BLaER1 treated with 17β-estradiol and CSF1 and Interleukin-3, amounts not matched to agents 10 nM and 100 nM (cell line): ENCODE data around the gene ZMIZ1.
A peak's percentile ranks its signal among the peaks of the same experiment; 100 is the strongest.
"Not testable (repeated sequence)": the region's sequence is repeated elsewhere in the genome, so short reads cannot be mapped to it uniquely, and the experiment has no call there.

Experiments used
- H3K27ac ChIP-seq, 11 experiments: shearing (Covaris generic); formaldehyde crosslinking; 2 replicates each; pipeline ENCODE4 v1.8.1; 2022
- H3K27me3 ChIP-seq, 11 experiments: shearing (Covaris generic); formaldehyde crosslinking; 2 replicates each; pipeline ENCODE4 v1.8.1; 2022
- H3K36me3 ChIP-seq, 11 experiments: shearing (Covaris generic); formaldehyde crosslinking; 2 replicates each; pipeline ENCODE4 v1.8.1; 2022
- H3K4me1 ChIP-seq, 10 experiments: shearing (Covaris generic); formaldehyde crosslinking; 2 replicates each; pipeline ENCODE4 v1.8.1; 2022
- H3K4me2 ChIP-seq, 11 experiments: shearing (Covaris generic); formaldehyde crosslinking; 2 replicates each; pipeline ENCODE4 v1.8.1; 2022
- H3K4me3 ChIP-seq, 10 experiments: shearing (Covaris generic); formaldehyde crosslinking; 2 replicates each; pipeline ENCODE4 v1.8.1; 2022
- H3K9ac ChIP-seq, 11 experiments: shearing (Covaris generic); formaldehyde crosslinking; 2 replicates each; pipeline ENCODE4 v1.8.1; 2022
- H3K9me3 ChIP-seq, 11 experiments: shearing (Covaris generic); formaldehyde crosslinking; replicated peaks in 1 of 11; 2 replicates each; pipeline ENCODE4 v1.8.1; 2022
- H4K20me1 ChIP-seq, 11 experiments: shearing (Covaris generic); formaldehyde crosslinking; 2 replicates each; pipeline ENCODE4 v1.8.1; 2022
- Cebpa-rat ChIP-seq, 11 experiments: shearing (Covaris generic); IDR thresholded peaks; 2 replicates each; pipeline ENCODE4 v1.8.1; 2022

Gene ZMIZ1

DNA sequence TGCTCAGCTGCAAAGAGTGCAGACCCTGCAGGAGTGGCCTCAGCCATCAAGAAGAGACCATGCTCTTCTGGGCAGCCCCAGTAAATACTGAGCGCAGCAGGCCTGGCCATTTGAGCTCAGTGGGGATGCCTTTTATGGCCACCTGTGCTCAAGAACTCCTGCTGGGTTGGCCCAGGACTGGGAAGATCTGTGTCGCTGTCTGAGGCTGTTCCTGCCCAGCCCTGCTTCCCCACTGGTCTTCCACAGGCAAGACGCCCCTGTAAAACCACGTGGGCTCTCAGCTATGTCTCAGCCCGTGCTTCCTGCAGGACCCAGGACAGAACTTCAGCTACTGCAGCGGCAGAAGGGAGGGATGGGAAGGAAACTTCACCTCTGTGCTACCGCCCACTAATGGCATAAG, 268.0 kb downstream of the ZMIZ1 start:
- Histone ChIP-seq H3K9me3 (peaks cover 0 to 8% (median 5%) of the 10 kb centered on the region in 11 experiments; a peak in 5 of 22 replicates), H3K4me3 (no peak overlapping the region), H3K4me2 (no peak overlapping the region), H4K20me1 (no peaks in the 10 kb centered on the region; a peak in 1 of 22 replicates), H3K4me1 (peaks cover 5 to 17% (median 12%) of the 10 kb centered on the region in 10 experiments), H3K27ac (no peak overlapping the region), H3K27me3 (no peaks in the 10 kb centered on the region), H3K9ac (no peak overlapping the region), H3K36me3 (no peaks in the 10 kb centered on the region)
- no peak for TF ChIP-seq Cebpa-rat (IDR thresholded peaks at IDR 0.05)

DNA sequence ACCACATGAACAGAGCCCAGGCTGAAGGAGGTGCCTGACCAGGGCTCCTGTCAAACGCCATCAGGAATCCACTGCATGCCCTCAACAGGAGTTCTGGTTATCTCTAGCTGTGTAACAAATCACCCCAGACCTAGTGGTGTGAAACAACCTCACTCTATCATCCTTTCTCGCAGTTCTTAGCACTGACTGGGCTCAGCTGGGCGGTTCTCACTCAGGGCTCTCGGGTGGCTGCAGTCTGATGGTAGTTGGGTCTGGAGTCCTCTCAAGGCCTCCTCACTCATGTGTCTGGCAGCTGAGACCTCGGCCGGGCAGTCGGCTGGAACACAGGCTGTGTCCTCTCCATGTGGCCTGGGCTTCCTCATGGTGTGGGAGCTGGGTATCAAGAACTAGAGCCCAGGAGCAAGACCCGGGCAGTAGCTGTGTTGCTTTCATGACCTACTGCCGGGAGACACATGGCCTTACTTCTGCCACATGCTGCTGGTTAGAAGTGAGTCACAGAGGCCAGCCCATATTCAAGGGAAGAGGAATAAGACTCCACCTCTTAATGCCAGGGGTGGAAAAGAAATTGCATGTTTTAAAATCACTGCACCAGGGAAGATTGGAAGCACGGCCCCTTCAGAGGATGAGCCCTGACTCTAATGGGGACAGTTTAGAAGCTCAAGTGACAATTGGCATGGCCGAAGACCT, 269.2 kb downstream of the ZMIZ1 start:
- not testable (repeated sequence) for H3K27ac ChIP-seq, H3K36me3 ChIP-seq, H4K20me1 ChIP-seq, H3K27me3 ChIP-seq, H3K9me3 ChIP-seq, H3K9ac ChIP-seq, H3K4me3 ChIP-seq
- Histone ChIP-seq H3K4me2 (peak overlapping the region in 1 of 11 experiments; percentile 11; a peak in 1 of 22 replicates), H3K4me1 (peaks cover 0 to 12% (median 8%) of the 10 kb centered on the region in 10 experiments; a peak in 14 of 20 replicates)

DNA sequence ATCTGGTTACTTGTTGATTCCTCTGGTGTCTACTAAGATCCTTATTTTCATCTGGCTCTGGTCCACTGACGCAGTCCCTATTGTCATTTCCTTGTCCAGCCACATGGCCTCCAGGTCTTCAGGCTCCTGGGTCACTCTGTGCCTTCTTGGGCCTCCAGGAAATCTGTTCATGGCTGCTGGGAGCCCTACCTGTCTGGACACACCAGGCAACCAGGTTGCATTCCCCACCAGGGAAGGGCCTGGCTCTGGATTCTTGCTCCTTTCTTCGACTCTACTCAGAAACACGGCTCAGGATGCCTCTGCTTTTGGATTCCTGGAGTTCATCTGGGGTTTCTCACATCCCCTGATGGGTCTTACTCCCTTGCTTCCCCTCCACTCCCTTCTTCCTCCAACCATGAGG, 270.5 kb downstream of the ZMIZ1 start:
- no peaks in the 10 kb centered on the region; a peak in 1 of 22 replicates for H4K20me1 ChIP-seq
- no peaks in the 10 kb centered on the region for H3K36me3 ChIP-seq
- no peak overlapping the region for H3K4me3 ChIP-seq
- no peak overlapping the region for H3K9ac ChIP-seq
- H3K4me2 ChIP-seq: no peak overlapping the region
- H3K4me1 ChIP-seq: peaks cover 0 to 8% (median 2%) of the 10 kb centered on the region in 10 experiments; a peak in 10 of 20 replicates
- TF ChIP-seq Cebpa-rat (IDR thresholded peaks at IDR 0.05): no peak
- H3K27ac ChIP-seq: no peak overlapping the region
- H3K27me3 ChIP-seq: no peaks in the 10 kb centered on the region
- H3K9me3 ChIP-seq: 0 out of 22 replicates have a peak, but pooled peaks cover 0 to 5% (median 0%) of the 10 kb centered on the region in 11 experiments

DNA sequence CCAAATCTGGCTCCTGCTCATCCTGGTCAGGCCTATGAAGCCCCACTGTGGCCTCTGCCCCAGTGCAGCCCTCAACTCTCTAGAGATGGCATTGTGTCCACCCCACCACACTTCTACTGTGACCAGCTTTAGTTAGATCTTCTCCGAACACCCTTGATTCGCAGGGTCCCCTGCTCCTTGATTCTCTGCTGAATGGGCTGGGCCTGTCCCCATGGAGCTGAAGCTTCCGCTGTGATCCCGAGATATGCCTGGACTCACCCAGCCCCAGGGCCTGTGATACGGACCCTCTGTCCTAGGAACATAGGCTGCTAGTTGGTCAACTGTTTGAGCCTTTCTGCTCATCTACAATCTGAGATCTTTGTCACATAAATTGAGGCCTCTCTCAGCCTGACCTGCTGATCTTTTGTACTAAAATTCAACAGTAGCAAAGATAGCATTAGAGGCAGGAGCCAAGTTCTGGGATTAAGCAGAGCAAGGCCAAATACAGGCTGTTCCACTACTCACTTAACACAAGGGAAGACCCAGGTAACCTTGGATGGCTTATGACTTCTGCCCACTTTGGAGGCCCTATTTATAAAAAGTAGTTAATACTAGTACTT, 272.0 kb downstream of the ZMIZ1 start:
- Histone ChIP-seq H4K20me1 (peaks cover 0 to 3% (median 0%) of the 10 kb centered on the region in 11 experiments; a peak in 1 of 22 replicates), H3K4me2 (no peak overlapping the region), H3K27ac (no peak overlapping the region), H3K9ac (no peak overlapping the region), H3K27me3 (no peaks in the 10 kb centered on the region), H3K4me1 (peaks cover 12 to 22% (median 13%) of the 10 kb centered on the region in 10 experiments), H3K9me3 (0 out of 22 replicates have a peak, but pooled peaks cover 0 to 5% (median 0%) of the 10 kb centered on the region in 11 experiments), H3K36me3 (no peaks in the 10 kb centered on the region), H3K4me3 (no peak overlapping the region)
- TF ChIP-seq Cebpa-rat (IDR thresholded peaks at IDR 0.05): no peak

DNA sequence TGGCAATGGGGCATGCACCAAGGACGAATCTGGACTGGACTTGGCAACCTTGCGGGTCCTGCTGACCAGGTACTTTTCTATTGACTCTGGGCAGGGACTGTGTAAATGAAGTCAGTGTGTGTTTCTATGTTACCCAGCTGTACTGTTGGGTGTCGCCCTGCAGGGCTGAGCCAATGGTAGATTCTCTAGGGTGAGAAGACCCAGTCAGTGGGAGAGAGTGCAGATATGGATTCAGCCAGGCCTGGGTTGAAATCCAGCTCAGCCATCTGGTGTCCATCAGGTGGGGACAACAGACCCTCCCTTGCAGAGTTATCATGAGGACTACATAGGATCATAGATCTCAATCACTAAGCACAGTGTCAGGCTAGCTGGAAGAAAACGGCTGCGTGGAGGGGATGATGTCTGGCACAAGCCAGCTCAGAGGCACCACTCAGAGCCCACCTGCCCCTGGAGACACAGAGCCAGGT, 273.6 kb downstream of the ZMIZ1 start:
- no peak for TF ChIP-seq Cebpa-rat (IDR thresholded peaks at IDR 0.05)
- H3K9ac ChIP-seq: no peak overlapping the region
- H4K20me1 ChIP-seq: peaks cover 0 to 9% (median 0%) of the 10 kb centered on the region in 11 experiments; a peak in 3 of 22 replicates
- peaks cover 25 to 34% (median 27%) of the 10 kb centered on the region in 10 experiments for H3K4me1 ChIP-seq
- H3K27me3 ChIP-seq: no peaks in the 10 kb centered on the region
- H3K4me3 ChIP-seq: no peak overlapping the region
- H3K36me3 ChIP-seq: no peaks in the 10 kb centered on the region
- no peak overlapping the region for H3K27ac ChIP-seq
- 0 out of 22 replicates have a peak, but pooled peaks cover 0 to 4% (median 0%) of the 10 kb centered on the region in 11 experiments for H3K9me3 ChIP-seq
- H3K4me2 ChIP-seq: no peak overlapping the region

DNA sequence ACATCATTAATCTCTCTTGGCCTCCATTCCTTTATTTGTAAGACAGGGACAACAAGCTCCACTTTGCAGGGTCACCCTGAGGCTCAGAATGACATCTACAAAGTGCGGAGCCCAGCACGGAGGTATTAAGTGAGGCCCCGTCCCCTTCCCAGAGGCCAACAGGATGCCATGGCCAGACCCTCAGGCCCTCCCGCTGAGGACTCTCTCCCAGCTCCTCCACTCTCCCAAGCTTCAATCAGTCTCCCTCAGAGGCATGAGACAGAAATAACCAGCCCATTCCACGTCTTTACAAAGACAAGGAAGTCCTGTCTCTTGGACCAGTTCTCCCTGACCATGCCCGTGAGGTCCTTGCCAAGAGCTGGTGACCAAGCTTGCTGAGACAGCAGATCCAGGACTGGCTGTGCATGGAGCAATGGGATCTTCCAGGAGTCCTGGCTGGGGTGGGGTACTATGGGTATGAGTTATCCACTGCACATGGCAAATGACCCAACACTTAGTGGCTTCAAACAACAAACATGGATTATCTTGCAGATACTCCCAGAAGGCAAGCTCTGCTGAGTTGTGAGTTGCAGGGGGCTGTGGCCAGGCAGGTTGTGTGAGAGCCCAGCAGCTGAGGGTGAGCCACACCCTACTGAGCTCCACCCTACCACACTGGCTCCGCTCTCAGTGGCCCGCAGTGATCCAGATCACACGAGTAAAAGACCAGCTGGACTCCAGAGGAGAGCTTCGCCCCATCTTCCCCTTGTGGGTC, 274.2 kb downstream of the ZMIZ1 start:
- H3K4me2 ChIP-seq: peak overlapping the region in 2 of 11 experiments; percentile 29 to 50; a peak in 4 of 22 replicates
- H3K9me3 ChIP-seq: no peaks in the 10 kb centered on the region
- H4K20me1 ChIP-seq: peaks cover 0 to 11% (median under 1%) of the 10 kb centered on the region in 11 experiments; a peak in 9 of 22 replicates
- peaks cover 25 to 34% (median 28%) of the 10 kb centered on the region in 10 experiments for H3K4me1 ChIP-seq
- H3K36me3 ChIP-seq: no peaks in the 10 kb centered on the region
- no peaks in the 10 kb centered on the region for H3K27me3 ChIP-seq
- no peak overlapping the region for H3K27ac ChIP-seq
- H3K9ac ChIP-seq: no peak overlapping the region
- no peak overlapping the region for H3K4me3 ChIP-seq
- TF ChIP-seq Cebpa-rat (IDR thresholded peaks at IDR 0.05): no peak

DNA sequence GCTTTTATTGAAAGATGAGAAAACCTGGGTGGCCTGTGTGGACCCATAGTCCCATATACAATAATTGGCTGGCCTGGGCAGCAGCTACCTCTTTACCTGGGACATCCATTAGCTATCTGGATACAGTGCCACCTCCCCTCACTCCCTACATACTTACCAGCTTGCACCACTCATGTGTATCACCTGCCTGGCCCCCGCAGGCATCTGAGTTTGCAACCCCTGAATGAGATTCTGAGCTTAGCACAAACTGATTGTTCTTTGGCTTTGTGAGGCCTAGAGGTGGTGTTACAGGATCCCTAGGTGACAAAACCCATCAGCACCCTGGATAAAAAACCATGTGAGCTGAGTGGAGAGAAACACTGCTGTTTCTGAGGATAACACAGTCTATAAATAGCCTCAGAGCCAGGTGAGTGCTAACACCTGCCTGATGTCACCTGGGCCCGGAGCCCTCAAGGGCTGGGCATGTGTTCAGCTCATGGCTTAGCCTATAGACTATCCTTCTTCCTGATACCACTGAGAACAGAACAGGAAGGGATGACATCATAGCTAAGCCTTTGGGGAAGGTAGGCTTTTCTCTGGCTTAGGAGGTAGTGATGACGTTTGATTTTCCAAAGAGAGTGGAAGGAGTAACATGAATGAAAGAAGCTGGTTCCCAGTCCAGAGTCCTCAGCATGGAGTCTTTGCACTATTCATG, 275.9 kb downstream of the ZMIZ1 start:
- peak overlapping the region; percentile 10 to 100 (median 40); a peak in 20 of 22 replicates for H3K4me2 ChIP-seq
- peak overlapping the region in 6 of 11 experiments; percentile 0 to 100 (median 45); a peak in 7 of 22 replicates for H3K27ac ChIP-seq
- H3K9me3 ChIP-seq: no peaks in the 10 kb centered on the region
- no peak for TF ChIP-seq Cebpa-rat (IDR thresholded peaks at IDR 0.05)
- peaks cover 41 to 48% (median 45%) of the 10 kb centered on the region in 10 experiments for H3K4me1 ChIP-seq
- H4K20me1 ChIP-seq: peaks cover 12 to 28% (median 17%) of the 10 kb centered on the region in 11 experiments; a peak in 21 of 22 replicates
- H3K4me3 ChIP-seq: no peak overlapping the region
- no peaks in the 10 kb centered on the region for H3K27me3 ChIP-seq
- H3K36me3 ChIP-seq: peaks cover 10 to 15% (median 13%) of the 10 kb centered on the region in 11 experiments
- 0 out of 22 replicates have a peak overlapping the region, but pooled peaks of 1 of the 11 experiments have one; percentile 3 for H3K9ac ChIP-seq
